ENCODE measurements around the gene USP34. TPM values are rescaled to one million over a fixed set of nuclear protein-coding genes. Genes with fewer than 3 reads are reported as not detected.

The USP34 gene
- total RNA-seq, 1 donor from 2014 or later: 96.9 TPM

DNA sequence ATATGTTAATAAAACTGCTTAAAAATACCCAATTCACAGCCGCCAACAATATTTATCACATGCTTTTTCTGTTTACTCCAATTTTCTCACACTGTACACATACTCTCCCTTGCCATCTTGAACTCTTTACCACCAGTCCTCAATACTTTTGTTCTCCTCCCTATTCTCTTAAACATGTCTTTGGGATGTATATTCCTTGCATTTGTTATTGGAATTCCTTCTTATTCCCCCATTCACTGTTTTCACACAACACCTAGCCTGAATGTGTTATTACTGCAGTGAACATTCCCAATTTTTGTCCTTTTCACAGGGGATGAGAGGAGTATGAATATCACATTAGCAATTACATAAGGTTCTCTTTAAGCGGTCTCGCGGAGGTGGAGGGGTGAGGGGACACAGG lies 94.7 kb downstream of the USP34 start:
- DNase-seq (ENCODE audit: low spot score): no peak

DNA sequence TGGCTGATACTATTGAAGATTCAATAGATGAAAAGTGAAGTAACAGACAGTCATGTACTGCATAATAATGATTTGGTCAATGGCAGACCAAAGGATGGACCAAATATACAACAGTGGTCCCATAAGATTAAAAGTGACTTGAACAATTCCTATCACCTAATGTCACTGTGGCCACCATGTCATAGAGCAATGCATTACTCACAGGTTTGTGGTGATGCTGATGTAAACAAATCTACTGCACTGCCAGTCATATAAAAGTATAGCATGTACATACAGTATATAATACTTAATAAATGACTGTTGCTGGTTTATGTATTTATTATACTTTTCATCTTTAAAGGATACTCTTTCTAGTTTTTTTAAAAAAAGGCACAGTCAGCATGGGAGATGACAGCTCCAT lies 99.9 kb downstream of the USP34 start:
- DNase-seq (ENCODE audit: low spot score): no peak

DNA sequence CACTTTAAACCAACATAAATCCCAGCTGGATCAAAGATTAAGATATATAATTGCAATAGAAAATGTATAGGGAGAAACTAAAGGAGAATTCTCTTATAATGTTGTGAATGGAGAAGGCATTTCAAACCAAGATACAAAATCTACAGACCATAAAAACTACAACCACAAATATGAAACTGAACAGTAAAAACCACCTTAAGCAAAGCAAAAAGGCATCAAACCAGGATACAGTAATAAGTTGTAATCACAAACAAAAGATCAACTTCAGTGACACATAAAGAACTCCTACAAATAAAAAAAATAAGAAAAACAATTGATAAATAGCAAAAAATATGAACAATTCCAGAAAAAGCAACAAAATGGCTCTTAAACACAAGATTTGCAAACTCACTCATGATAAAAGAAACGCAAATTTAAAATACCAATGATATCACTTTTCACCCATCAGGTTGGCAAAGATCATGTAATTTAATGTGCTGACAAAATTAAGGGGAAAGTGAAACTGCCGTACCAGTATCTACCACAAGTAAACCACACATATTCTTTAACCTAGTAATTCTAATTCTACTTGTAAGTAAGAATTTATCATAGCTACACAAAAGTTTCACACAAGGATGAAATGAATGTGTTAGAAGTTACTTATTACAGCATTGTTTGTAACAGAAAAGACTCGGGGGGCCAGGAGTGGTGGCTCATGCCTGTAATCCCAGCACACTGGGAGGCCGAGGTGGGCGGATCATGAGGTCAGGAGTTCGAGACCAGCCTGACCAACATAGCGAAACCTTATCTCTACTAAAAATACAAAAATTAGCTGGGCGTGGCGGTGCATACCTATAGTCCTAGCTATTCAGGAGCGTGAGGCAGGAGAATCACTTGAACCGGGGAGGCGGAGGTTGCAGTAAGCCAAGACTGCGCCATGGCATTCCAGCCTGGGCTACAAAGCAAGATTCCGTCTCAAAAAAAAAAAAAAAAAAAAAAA lies 101.9 kb downstream of the USP34 start:
- DNase-seq (ENCODE audit: low spot score): no peak

DNA sequence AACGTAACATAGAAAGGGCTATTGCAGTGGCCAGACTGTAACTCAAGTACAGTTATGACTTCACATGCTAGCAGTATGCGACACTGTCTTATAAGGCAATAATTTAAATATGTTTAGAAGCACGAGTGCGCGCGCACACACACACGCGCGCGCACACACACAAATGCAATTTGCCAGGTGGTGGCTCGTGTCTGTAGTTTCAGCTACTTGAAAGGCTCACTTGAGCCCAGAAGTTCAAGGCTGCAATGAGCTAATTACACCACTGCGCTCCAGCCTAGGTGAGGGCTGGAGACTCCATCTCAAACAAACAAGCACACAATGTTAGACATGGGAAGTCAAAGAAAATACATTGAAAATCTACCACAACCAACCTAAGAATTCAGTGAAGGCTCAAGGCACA lies 103.7 kb downstream of the USP34 start:
- DNase-seq (ENCODE audit: low spot score): no peak

DNA sequence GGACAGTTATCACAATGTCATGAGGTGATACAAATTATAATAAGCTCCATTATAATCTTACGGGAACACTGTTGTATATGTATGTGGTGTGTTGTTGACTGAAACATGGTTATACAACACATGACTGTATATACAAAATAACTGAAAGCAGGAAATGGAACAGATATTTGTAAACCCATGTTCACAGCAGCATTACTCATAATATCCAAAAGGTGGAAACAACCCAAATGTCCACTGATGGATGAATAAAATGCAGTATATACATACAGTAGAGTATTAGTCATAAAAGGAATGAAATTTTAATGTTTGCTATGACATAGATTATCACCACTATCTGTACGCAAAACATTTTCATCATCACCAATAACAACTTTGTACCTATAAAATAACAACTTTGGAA lies 107.3 kb downstream of the USP34 start:
- DNase-seq (ENCODE audit: low spot score): no peak

DNA sequence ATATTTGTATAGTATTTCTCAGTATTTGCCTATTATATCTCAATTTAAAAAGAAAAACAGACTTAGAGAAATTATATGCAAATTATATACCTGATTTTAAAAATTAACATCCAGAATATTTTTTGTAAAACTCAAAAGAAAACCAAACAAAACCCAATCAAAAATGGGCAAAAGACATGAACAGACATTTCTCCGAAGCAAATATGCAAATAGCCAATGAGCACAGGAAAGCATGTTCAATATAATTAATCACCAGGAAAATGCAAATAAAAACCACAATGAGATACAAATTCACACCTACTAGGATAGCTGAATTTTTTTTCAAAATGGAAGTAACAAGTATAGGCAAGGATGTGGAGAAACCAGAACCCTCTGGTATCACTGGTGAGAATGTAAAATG lies 108.0 kb downstream of the USP34 start:
- DNase-seq (ENCODE audit: low spot score): no peak

DNA sequence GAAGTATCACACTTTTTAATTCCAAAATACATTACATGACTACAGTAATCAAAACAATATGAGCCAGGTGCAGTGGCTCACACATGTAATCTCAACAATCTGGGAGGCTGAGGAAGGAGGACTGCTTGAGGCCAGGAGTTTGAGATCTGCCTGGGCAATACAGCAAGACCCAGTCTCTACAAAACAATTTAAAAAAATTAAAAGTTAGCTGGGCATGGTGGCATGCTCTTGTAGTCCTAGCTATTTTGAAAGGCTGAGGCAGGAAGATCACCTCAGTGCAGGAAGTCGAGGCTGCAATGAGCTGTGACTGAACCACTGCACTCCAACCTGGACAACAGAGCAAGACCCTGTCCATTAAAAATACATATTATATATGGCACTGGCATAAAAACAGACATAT lies 109.8 kb downstream of the USP34 start:
- no peak for DNase-seq (ENCODE audit: low spot score)

DNA sequence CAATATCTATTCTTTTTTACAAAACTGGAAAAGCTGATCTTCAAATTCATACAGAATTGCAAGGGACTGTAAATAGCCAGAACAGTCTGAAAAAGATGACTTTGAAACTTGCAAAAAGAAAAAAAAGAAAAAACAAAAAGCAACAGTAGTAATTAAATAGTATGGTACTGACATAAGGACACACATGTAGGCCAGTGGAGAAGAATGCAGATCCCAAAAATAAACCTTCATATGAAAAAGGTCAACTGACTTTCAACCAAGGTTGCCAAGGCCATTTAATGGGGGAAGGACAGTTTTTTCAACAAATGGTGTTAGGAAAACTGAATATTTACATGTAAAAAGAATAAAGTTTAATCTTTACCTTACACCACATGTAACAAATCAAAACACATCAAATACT lies 111.8 kb downstream of the USP34 start:
- no peak for DNase-seq (ENCODE audit: low spot score)

DNA sequence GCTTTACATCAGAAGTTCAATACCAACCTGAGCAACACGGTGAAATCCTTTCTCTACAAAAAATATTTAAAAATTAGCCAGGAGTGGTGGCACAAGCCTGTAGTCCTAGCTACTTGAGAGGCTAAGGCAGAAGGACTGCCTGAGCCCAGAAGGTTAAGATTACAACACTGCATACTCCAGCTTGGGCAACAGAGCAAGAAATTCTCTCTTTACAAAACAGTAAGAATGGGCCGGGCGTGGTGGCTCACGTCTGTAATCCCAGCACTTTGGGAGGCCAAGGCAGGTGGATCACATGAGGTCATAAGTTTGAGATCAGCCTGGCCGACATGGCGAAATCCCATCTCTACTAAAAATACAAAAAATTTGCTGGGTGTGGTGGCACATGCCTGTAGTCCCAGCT lies 113.2 kb downstream of the USP34 start:
- DNase-seq (ENCODE audit: low spot score): no peak

DNA sequence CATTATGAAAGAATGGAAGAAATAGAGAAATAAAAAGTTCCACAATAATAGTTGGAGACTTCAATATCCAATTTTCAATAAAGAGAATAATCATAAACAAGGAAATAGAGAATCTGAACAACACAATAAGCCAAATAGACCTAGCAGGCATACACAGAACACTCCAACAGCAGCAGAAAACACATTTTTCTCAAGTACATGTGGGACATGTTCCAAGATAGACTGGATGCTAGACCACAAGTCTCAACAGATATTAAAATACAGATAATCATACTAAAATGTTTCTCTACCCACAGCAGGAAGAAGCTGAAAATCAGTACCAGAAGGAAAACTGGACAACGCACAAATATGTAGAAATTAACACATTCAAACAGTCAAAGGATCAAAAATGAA lies 113.9 kb downstream of the USP34 start:
- DNase-seq (ENCODE audit: low spot score): no peak

DNA sequence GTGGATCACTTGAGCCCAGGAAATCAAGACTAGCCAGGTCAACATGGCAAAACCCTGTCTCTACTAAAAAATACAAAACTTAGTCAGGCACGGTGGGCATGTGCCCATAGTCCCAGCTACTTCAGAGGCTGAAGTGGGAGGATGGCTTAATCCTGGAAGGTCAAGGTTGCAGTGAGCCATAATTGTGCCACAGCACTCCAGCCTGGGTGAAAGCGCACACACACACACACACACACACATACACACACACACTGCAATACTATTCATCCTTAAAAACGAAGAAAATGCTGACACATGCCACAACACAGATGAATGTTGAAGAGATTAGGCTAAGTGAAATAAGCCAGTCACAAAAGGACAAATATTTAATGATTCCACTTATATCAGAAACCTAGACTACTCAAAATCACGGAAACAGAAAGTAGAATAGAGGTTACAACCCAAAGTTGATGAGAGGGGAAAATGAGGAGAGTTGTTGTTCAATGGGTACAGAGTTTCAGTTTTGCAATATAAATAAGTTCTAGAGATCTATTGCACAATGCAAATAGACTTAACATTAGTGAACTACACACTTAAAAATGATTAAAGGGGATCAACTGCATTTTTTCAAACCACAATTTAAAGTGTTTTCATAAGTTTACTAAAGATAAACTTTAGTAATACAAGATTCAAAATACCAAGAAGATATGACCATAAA lies 114.5 kb downstream of the USP34 start:
- no peak for DNase-seq (ENCODE audit: low spot score)

DNA sequence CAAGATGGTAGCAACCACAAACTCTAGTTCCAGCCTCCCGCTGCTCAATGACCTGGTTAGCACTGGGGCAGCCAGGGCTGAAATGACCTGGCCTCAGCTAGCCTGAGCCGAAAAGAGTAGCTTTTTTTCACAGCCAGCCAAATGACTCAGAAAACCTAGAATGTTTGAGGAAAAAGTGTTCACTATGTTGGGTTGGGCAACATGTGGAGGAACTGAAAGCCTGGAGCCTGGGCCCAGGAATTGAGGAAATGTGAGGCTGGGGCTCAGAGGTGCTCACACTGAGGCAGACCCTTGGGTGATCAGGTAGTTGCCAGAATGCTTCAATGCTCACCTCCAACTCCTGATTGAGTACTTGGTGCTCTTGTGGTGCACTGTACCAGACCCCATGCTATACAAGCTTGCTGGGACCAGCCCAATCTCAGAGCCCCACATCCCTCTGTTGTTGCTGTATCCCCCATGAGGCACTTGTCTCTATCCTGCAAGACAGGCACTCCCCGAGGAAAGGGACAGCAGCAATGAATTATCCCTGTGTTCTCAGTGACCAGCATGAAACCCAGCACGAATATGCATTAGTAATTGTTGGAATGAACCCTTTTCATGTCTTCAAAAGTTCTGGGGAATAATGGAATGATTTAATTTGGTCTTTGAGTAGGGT lies 116.2 kb downstream of the USP34 start:
- no peak for DNase-seq (ENCODE audit: low spot score)

DNA sequence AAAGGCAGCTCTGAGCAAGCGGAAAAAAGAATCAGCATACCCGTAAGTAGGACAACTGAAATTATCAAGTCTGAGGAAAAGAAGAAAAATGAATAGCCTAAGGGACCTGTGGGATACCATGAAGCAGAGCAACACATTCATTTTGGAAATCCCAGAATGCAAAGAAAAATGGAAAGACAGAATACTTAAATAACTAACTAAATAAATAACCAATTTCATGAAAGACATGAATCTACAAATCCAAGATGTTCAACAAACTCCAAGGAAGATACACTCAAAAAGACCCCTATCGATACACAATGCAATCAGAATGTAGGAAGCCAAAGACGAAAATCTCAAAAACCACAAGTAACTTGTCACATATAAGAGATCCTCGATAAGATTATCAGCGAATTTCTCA lies 117.0 kb downstream of the USP34 start:
- no peak for DNase-seq (ENCODE audit: low spot score)

DNA sequence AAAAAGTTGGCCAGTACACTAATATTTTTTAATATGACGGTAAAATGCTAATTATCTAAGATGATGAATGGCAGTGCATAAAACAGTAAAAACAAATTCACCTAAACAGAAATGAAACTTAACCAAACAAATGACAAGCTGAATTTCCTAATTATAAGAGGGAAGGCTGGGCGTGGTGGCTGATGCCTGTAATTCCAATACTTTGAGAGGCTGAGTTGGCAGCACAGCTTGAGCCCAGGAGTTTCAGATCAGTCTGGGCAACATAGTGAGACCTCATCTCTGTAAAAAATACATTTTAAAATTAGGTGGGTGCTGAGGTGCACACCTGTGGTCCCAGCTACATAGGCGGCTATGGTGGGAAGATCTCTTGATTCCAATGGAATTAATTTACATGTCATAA lies 120.1 kb downstream of the USP34 start:
- DNase-seq (ENCODE audit: low spot score): no peak

DNA sequence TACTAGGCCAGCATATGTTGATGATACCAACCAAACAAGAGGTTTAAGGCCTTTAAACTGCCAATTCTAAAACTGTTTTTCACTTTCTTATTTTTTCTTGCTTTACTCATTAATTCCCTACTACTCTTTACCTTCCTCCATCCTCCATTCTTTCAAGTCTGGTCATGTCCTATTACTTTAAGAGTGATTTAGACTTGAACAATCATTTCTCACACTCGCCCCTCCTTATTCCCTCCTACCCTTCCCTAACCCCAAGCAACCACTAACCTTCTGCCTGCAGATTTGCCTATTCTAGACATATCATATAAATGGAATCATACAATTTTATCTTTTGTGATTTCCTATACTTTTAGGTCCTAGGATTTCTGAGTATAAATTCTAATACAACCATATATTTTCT lies 127.7 kb downstream of the USP34 start:
- no peak for DNase-seq (ENCODE audit: low spot score)

DNA sequence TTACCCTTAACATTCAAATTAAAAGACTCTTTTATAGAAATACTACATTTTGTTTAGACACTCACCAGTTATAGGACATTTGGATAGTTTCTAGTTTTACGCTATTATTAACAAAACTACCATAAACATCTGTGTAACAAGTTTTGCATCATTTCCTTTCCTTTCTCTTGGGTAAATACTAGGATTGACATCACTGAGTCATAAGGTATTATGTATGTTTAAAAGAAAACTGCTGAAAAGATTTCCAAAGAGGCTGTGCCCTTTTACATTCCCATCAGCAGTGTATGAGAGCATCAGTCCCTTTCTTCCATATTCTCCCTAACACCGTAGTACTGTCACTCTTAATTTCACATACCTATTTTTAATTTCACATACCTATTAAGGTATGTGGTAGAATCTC lies 130.6 kb downstream of the USP34 start:
- no peak for DNase-seq (ENCODE audit: low spot score)

DNA sequence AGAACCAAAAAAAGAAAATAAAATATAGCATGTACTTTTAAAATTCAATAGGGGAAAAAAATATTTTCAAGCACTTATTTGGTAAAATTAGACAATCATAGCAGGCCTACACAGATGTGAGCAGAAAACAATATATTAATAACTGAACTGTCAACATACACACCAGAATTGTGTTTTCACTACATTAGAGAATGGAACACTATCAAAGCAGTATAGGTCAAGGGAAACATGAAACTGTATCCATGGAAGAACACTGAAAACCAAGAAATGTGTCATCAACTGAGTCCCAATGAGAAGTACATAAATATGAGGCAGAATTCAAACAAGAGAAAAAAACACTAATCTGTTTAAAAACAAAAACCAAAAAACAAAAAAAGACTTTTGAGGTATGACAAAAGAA lies 132.4 kb downstream of the USP34 start:
- DNase-seq (ENCODE audit: low spot score): no peak

DNA sequence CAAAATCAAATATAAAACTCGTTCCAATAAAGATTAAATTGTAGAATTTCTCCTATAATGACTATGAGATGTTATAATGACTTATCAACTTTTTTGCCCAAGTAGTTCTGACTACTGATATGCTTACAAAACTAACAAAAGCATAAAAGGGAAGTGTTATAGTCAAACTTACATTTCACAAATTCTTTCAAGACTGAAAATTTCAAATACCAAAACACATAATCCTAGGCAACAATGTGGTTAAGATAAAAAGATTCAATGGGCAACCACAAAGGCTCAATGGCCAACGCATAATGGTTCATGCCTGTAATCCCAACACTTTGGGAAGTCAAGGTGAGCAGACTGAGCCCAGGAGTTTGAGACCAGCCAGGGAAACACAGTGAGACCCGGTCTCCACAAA lies 135.7 kb downstream of the USP34 start:
- DNase-seq (ENCODE audit: low spot score): no peak

DNA sequence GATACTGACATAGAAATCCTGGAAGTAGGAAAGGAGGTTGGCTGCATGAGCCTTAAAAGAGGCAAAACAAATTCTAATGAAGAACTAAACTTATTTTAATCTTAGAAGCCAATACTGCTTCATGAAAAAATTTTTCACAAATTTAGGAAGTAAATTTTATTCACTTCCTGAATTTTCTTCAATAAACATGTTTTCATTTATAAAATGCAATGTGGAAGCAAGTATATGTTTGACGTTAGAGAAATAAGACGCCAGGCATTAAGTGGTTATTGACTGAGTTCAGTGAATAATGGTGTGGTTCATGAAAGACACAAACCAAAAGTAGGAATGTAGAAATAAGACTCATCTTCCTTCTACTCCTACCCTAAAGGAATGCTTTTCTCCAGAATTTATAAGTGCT lies 136.4 kb downstream of the USP34 start:
- DNase-seq (ENCODE audit: low spot score): no peak

DNA sequence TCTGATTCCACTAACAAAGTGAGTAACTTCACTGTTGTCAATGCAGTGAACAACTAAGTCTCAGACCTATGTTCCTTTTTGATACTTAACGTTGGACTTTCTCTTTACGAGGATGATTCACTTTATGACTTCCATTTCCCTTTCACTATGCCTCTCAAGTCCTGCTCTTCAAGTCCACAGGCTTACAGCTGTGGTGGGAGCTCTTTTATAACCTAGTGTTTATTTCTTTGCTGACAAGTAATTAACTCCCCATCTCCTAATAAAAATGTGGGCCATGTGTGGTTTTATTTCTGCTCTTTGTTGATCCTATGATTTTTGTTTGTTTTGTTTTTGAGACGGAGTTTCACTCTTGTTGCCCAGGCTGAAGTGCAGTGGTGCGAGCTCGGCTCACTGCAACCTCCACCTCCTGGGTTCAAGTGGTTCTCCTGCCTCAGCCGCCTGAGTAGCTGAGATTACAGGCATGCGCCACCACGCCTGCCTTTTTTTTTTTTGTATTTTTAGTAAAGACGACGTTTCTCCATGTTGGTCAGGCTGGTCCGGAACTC lies 142.1 kb downstream of the USP34 start:
- DNase-seq (ENCODE audit: low spot score): no peak

DNA sequence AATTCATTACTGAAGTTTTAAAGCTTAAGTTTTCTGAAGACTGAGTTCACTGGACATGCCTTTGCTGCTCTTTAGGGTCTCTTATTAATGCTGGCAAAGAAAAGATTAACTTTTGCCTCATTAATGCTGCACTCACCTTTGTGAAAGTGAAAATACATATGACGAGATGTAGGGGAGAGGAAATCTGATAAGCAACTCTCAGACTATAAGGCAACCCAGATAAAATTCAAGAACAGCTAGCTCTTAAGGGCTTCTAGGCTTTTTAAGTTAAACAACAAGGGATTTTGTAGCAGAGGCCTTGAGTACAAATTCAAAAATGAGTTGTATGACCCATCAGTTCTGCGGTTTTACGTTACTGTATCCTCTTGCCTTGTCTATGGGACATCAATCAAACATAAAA lies 143.7 kb downstream of the USP34 start:
- DNase-seq (ENCODE audit: low spot score): no peak

DNA sequence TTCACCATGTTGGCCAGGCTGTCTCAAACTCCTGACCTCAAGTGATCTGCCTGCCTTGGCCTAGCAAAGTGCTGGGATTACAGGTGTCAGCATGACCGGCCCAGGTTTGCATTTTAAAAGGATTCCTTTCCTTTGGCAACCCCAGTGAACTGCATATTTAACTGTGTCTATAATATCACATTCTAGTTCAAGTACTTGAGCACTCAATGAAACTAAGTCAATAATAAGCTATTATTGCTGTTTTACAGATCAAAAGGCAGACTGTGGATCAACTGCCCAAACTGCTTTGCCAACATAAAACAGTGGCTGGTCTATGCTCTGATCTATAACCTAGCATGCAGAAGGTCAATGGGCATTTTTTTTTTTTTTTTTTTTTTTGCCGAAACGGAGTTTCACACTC lies 144.5 kb downstream of the USP34 start:
- DNase-seq (ENCODE audit: low spot score): no peak
